Measurements from ENCODE around the gene ZNF500. TPM values are rescaled to one million over a fixed set of nuclear protein-coding genes. Genes with fewer than 3 reads are reported as not detected.

The ZNF500 gene
- total RNA-seq (18.3 TPM), polyA plus RNA-seq (ENCODE audit: insufficient read depth, low read depth, low replicate concordance) (4.9 TPM)
- long read RNA-seq, donor 1, partial matches to known transcripts = 0 of 2 reads
- long read RNA-seq, donor 1, other reads (novel, unspliced or antisense) = 0 of 2 reads
- long read RNA-seq, donor 2, full-length matches to known transcripts = 6 of 6 reads
- long read RNA-seq, donor 2, partial matches to known transcripts = 0 of 6 reads
- long read RNA-seq, donor 2, other reads (novel, unspliced or antisense) = 0 of 6 reads
- long read RNA-seq, donor 3, partial matches to known transcripts = 0 of 4 reads
- long read RNA-seq, donor 3, other reads (novel, unspliced or antisense) = 0 of 4 reads
- long read RNA-seq, donor 4, full-length matches to known transcripts = 4 of 4 reads
- long read RNA-seq, donor 4, partial matches to known transcripts = 0 of 4 reads
- long read RNA-seq, donor 4, other reads (novel, unspliced or antisense) = 0 of 4 reads
- long read RNA-seq, donor 5 = 0 reads
- long read RNA-seq, donor 6, partial matches to known transcripts = 0 of 2 reads
- long read RNA-seq, donor 6, other reads (novel, unspliced or antisense) = 0 of 2 reads
- long read RNA-seq, donor 7, full-length matches to known transcripts = 4 of 8 reads
- long read RNA-seq, donor 7, partial matches to known transcripts = 1 of 8 reads
- long read RNA-seq, donor 7, other reads (novel, unspliced or antisense) = 3 of 8 reads
- long read RNA-seq, donor 8, full-length matches to known transcripts = 5 of 5 reads
- long read RNA-seq, donor 8, partial matches to known transcripts = 0 of 5 reads
- long read RNA-seq, donor 8, other reads (novel, unspliced or antisense) = 0 of 5 reads
- long read RNA-seq, donor 9, partial matches to known transcripts = 0 of 3 reads
- long read RNA-seq, donor 9, other reads (novel, unspliced or antisense) = 0 of 3 reads
- long read RNA-seq, donor 10, full-length matches to known transcripts = 6 of 13 reads
- long read RNA-seq, donor 10, partial matches to known transcripts = 7 of 13 reads
- long read RNA-seq, donor 10, other reads (novel, unspliced or antisense) = 0 of 13 reads

DNA sequence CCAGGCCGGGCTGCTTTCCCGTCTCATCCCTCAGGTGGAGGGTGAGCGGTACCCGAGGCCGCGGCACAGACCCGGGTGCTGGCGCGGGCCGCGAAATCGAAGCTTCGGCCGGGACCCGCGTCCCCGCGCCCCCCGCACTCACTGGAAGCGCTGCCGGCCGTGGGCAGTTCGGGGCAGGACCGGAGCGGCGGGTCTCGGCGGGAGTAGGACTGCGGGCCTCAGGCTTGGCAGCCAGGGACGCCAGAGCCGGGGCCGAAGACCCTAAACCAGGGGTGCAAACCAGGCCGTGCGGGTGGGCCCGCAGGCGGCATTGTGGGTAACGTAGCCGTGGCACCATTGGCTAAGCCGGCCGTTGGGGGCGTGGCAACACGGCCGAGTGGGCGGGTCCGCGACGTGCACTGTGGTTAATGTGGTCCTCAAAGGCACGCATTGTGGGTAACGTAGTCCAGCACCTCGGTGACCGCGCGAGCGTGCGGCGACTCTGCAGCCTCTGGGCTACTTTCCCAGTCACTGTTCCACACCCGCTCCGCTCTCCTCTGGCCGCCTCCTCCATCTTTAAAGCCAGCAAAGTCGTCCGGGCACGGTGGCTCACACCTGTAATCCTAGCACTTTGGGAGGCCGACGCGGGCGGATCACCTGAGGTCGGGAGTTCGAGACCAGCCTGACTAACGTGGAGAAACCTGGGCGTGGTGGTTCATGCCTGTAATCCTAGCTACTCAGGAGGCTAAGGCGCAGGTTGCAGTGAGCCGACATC lies at the start of gene ZNF500:
ZNF500 (minus strand) TSS at position 288 of the 754 bp plus-strand sequence. CDS start 1,184 bp downstream, outside the sequence.
- TF ChIP-seq, protein P1, sequence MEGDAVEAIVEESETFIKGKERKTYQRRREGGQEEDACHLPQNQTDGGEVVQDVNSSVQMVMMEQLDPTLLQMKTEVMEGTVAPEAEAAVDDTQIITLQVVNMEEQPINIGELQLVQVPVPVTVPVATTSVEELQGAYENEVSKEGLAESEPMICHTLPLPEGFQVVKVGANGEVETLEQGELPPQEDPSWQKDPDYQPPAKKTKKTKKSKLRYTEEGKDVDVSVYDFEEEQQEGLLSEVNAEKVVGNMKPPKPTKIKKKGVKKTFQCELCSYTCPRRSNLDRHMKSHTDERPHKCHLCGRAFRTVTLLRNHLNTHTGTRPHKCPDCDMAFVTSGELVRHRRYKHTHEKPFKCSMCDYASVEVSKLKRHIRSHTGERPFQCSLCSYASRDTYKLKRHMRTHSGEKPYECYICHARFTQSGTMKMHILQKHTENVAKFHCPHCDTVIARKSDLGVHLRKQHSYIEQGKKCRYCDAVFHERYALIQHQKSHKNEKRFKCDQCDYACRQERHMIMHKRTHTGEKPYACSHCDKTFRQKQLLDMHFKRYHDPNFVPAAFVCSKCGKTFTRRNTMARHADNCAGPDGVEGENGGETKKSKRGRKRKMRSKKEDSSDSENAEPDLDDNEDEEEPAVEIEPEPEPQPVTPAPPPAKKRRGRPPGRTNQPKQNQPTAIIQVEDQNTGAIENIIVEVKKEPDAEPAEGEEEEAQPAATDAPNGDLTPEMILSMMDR (IDR thresholded peaks at IDR 0.05; ENCODE audit: borderline replicate concordance, extremely low read depth, insufficient read depth) = no peak
- Histone ChIP-seq H3K4me1 (ENCODE audit: control insufficient read depth in 2 of 3, insufficient read depth in 2 of 3, low read depth in 1 of 3, low read length in 3 of 3) (peaks cover 0 to 16% (median 4%) of the 10 kb centered on the region in 3 donors), H3K36me3 (ENCODE audit: control insufficient read depth in 2 of 3, insufficient read depth in 3 of 3, low read length in 3 of 3) (peaks cover 0 to 11% (median 6%) of the 10 kb centered on the region in 3 donors), H3K4me3 (ENCODE audit: low read length in 3 of 3) (peak within 1 kb of the TSS; percentile 69 to 93 (median 79)), H3K27ac (ENCODE audit: low read depth in 2 of 2, low read length in 2 of 2) (peak within 1 kb of the TSS; percentile 22 to 89), H3K9ac (ENCODE audit: low read length in 3 of 3) (peak within 1 kb of the TSS; percentile 54 to 86 (median 54)), H3K27me3 (ENCODE audit: control insufficient read depth, insufficient read depth, low read length) (no peaks in the 10 kb centered on the region), H3K9me3 (ENCODE audit: control insufficient read depth in 2 of 3, insufficient read depth in 1 of 3, low read length in 3 of 3) (no peaks in the 10 kb centered on the region)
- peak; percentile 50 for FAIRE-seq
- intact Hi-C loops (cut with DNase I) = no loop called here
- DNase-seq = peak; percentile 98 to 99 (median 98)

DNA sequence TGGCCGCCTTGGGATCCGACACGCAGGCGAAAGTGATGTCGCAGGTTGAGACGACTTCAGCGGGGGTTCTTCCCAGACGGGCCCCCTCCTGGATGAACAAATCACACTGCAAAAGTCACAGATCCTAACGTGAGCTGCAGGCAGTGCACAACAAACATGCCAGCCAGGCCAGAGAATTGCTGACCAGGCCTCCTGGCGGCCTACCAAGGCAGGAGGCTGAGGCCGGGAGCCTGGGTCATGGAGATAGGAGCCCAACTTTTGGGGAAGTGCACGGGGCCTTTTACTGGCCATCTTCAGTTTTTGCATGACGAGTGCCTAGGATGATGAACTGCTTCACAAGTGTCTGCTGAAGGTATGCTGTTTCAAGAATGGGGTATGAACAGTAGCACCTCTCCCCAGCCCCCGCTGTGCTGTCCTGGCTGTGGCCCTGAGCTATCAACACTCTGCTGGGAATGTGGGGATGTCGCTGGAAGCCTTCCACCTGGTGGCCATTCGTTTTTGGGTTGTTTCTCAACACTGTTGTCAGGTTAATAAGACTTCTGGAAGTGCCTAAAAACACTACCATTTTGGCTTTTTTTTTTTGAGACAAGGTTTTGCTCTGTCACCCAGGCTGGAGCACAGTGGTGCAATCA lies 47.7 kb upstream of the ZNF500 start:
- Histone ChIP-seq H3K27ac (ENCODE audit: low read depth in 2 of 2, low read length in 2 of 2) (no peak overlapping the region), H3K4me1 (ENCODE audit: control insufficient read depth in 2 of 3, insufficient read depth in 2 of 3, low read depth in 1 of 3, low read length in 3 of 3) (no peaks in the 10 kb centered on the region), H3K4me3 (ENCODE audit: low read length in 3 of 3) (no peak overlapping the region), H3K9ac (ENCODE audit: low read length in 3 of 3) (no peak overlapping the region), H3K27me3 (ENCODE audit: control insufficient read depth, insufficient read depth, low read length) (no peaks in the 10 kb centered on the region), H3K9me3 (ENCODE audit: control insufficient read depth in 2 of 3, insufficient read depth in 1 of 3, low read length in 3 of 3) (no peaks in the 10 kb centered on the region), H3K36me3 (ENCODE audit: control insufficient read depth in 2 of 3, insufficient read depth in 3 of 3, low read length in 3 of 3) (peaks cover 6 to 41% (median 23%) of the 10 kb centered on the region in 3 donors)
- no peak for DNase-seq
- TF ChIP-seq, protein P1 (IDR thresholded peaks at IDR 0.05; ENCODE audit: borderline replicate concordance, extremely low read depth, insufficient read depth) = no peak
- no peak for FAIRE-seq
- intact Hi-C loops (cut with DNase I) = no loop called here

DNA sequence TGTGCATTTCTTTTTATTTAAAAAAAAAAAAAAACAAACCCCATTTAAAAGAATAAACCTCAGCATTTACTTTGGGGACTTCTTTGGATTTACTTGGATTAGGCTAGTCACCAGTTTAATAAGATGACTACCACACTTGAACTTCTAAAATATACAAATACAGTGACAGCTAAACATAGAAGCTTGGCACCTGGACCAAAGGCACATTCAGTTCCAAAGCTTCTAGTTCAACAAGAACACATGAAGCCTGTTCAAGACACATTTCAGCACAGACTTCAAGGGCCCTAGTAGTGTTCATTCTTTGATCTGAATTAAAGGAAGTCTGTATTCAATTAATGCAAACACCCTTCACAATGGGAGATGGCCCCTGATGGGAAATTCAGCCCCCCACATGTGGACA lies 47.1 kb upstream of the ZNF500 start:
- Histone ChIP-seq H3K4me1 (ENCODE audit: control insufficient read depth in 2 of 3, insufficient read depth in 2 of 3, low read depth in 1 of 3, low read length in 3 of 3) (no peaks in the 10 kb centered on the region), H3K27me3 (ENCODE audit: control insufficient read depth, insufficient read depth, low read length) (no peaks in the 10 kb centered on the region), H3K36me3 (ENCODE audit: control insufficient read depth in 2 of 3, insufficient read depth in 3 of 3, low read length in 3 of 3) (peaks cover 4 to 41% (median 23%) of the 10 kb centered on the region in 3 donors), H3K9me3 (ENCODE audit: control insufficient read depth in 2 of 3, insufficient read depth in 1 of 3, low read length in 3 of 3) (no peaks in the 10 kb centered on the region), H3K27ac (ENCODE audit: low read depth in 2 of 2, low read length in 2 of 2) (no peak overlapping the region), H3K9ac (ENCODE audit: low read length in 3 of 3) (no peak overlapping the region), H3K4me3 (ENCODE audit: low read length in 3 of 3) (no peak overlapping the region)
- DNase-seq (no peak), FAIRE-seq (no peak)
- intact Hi-C loops (cut with DNase I) = no loop called here
- TF ChIP-seq, protein P1 (IDR thresholded peaks at IDR 0.05; ENCODE audit: borderline replicate concordance, extremely low read depth, insufficient read depth) = no peak
